Mucosa of descending colon (tissue), 3 donors: Measurements from ENCODE around the gene S100A2. TPM values are rescaled to one million over a fixed set of nuclear protein-coding genes. Genes with fewer than 3 reads are reported as not detected.

Experiments used
- ATAC-seq: fragments of 200-7000 bp; cut with Tn5 transposase; one replicate; pipeline ENCODE4 v1.9.1; 2020; ENCODE audit warnings: mild to moderate bottlenecking, moderate library complexity
- DNase-seq, 3 donors: peaks; one replicate each; pipeline ENCODE4 v3.0.0-alpha.2; 2020
- H3K36me3 ChIP-seq: fragments of 200-600 bp; one replicate; pipeline ENCODE4 v1.8.0; 2021; ENCODE audit warnings: low read depth, mild to moderate bottlenecking
- H3K4me1 ChIP-seq: fragments of 200-600 bp; one replicate; pipeline ENCODE4 v1.8.0; 2021; ENCODE audit warnings: low read depth, mild to moderate bottlenecking
- H3K4me3 ChIP-seq: fragments of 200-600 bp; one replicate; pipeline ENCODE4 v1.8.0; 2021; ENCODE audit warnings: mild to moderate bottlenecking
- H3K9me3 ChIP-seq: fragments of 200-600 bp; one replicate; pipeline ENCODE4 v1.8.0; 2021; ENCODE audit warnings: mild to moderate bottlenecking
- intact Hi-C, 2 donors: fragments of 100-400 bp; cut with DNase I in 1 of 2; cut with micrococcal nuclease in 1 of 2; formaldehyde crosslinking; loops; one replicate each; pipeline versions ENCODE4 v1.11.0 to v1.11.1; 2022; cut with DNase I, micrococcal nuclease
- total RNA-seq, 3 donors: library from RNA; stranded (reverse); fragmentation: NEBNext Ultra II Directional in 2 of 3; extraction: Animal tissue kit (Norgen Biotek cat#: 25700) in 2 of 3; gene quantifications; one replicate each; pipeline versions ENCODE4 v1.2.1 to v1.2.4, GENCODE V29; 2021 to 2023
- TF ChIP-seq, protein P1 (sequence below): fragments of 200-600 bp; IDR thresholded peaks from one replicate; pipeline ENCODE4 v1.8.0; 2022; ENCODE audit warnings: antibody characterized with exemption, mild to moderate bottlenecking
- donor health status: DM: no; HTN: no; CAD: no; lungs with moderate emphysema.
- donor health status: DM: no; HTN: no; CAD: no.
- donor health status: DM: no; HTN: yes; CAD: no.

The S100A2 gene
- total RNA-seq, 3 donors from 2014 or later, result 1.3 to 1.9 TPM; not detected in 1

DNA sequence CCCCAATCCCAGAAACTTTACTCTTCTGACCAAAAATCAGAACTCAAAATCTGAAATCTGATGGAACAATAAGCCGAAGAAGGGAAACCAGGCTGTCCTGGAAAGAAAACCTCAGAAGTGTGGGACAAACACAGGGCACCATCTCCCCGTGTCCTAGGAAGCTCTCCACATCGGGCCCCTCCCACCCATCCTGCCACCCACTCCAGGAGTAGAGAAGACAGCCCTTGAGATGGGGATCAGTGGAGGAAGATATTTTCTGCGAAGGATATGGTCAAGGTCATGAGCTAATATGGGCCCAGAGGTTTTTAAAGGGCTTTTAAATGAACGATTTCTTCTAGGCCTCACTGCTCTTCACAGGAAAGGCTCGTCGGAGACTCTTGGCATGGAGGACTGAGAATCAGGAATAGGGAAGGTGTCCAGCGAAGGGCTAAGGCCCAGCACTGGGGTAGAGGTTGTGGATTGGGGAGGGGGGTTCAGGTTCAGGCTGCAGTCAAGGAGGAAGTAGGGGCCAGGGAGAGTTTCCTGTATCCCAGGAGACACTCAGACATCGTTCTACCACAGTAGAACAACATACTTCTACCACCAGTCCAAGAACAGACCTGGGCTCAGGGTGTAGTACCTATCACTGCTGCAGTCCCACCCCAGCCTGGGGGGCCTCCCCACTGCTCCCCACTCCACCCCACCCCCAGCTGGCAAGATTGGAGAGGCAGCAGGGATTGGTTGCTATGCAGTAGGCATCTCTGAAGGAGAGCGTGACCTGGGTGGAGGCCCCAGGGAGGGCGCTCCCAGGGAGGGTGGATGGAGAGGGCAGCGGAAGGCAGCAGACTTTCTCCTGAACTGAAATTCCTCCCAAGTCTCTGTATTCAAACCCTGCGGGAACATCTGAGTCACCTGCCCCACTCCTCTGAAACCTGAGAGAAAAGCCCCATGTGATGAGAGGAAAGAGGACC is 23.7 kb downstream of the S100A2 start:
- Histone ChIP-seq H3K4me3 (no peak overlapping the region), H3K4me1 (peaks cover 39% of the 10 kb centered on the region), H3K9me3 (no peaks in the 10 kb centered on the region), H3K36me3 (no peaks in the 10 kb centered on the region)
- DNase-seq (no peak), ATAC-seq (no peak)
- TF ChIP-seq, protein P1, sequence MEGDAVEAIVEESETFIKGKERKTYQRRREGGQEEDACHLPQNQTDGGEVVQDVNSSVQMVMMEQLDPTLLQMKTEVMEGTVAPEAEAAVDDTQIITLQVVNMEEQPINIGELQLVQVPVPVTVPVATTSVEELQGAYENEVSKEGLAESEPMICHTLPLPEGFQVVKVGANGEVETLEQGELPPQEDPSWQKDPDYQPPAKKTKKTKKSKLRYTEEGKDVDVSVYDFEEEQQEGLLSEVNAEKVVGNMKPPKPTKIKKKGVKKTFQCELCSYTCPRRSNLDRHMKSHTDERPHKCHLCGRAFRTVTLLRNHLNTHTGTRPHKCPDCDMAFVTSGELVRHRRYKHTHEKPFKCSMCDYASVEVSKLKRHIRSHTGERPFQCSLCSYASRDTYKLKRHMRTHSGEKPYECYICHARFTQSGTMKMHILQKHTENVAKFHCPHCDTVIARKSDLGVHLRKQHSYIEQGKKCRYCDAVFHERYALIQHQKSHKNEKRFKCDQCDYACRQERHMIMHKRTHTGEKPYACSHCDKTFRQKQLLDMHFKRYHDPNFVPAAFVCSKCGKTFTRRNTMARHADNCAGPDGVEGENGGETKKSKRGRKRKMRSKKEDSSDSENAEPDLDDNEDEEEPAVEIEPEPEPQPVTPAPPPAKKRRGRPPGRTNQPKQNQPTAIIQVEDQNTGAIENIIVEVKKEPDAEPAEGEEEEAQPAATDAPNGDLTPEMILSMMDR, result no peak
- intact Hi-C loops, result no loop called here

DNA sequence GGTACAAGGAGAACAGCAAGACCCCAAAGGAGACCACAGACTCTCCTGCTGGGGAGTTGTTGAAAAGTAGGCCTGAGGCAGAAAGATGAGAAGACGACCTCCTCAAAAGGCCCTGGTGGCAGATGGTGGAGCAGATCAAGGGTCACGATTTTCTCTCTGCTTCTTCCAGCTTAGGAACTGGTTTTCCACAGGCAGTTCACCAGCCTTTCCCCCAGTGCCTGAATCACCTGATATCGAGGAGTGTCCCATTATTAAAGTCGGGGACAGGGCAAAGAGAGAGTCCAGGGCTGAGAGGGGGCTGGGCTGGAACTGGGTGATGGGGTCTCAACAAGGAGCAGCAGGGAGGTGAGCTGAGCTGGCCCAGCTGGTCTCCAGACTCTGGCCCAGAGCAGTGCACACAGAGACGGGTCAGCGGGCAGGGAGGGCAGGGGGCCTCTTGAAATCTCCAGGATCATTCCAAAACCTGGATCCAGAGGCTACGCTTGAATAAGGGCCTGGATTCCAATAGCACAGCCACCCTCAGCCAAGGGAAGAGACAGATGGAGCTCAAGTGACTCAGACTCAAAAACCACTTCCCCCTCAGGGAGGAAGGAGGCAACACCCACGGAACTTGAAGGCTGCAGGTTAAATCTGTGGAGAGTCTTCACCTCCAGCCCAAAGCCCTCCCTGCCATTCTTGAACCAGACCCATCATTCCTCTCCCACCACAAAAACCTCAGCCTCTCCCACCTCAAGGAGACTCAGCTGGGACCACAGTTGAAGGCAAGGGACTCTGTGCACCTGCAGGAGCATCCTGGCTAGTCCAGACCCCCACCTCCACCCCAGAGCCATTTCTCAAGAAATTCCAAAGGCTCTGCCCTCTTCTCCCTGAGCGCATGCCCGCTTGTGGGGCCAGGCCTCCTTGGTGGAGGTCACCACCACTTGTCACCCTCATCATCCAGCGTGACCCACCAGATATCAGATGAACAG is 25.0 kb downstream of the S100A2 start, which contains the start of gene S100A5:
S100A5 (minus strand) TSS at position 541 of the 968 bp plus-strand sequence. CDS start 743 bp downstream, outside the sequence.
- peaks cover 36% of the 10 kb centered on the region for H3K4me1 ChIP-seq
- ATAC-seq (no peak), DNase-seq (peak in 1 of 3 donors; percentile 40)
- no peak within 1 kb of the TSS for H3K4me3 ChIP-seq
- H3K36me3 ChIP-seq, result no peaks in the 10 kb centered on the region
- TF ChIP-seq, protein P1, result no peak
- no peaks in the 10 kb centered on the region for H3K9me3 ChIP-seq
- intact Hi-C loops, result no loop called here

DNA sequence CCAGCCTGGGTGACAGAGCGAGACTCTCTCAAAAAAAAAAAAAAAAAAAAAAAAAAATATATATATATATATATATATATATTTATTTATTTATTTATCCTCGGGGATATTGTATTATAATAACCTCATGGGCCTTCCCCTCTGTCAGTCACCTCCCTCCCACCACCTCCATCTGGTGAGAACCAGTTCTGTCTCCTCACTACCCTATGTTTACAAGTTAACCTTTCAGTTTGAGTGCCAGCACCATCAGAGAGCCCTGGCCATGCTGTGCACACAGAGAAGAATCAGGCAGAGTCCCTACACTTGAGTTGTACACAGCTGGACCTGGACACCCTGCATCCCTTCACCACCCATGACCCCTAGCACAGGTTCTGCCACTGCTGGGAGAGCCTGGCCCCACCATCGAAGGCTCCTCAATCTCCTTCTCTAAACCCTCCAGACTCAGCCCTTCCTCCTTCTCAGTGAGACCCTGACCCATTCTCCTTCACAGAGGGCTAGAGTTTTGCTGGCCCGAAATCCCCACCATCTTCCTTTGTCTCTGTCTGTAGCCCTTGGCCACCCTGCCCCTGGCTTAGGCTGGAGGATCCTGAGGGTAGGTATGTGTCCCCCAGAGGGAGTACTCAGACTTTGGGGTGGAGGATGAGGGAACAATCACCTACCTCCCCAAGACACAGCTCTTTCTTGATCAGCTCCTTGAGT is 26.1 kb downstream of the S100A2 start:
- H3K4me3 ChIP-seq, result no peak overlapping the region
- DNase-seq (no peak), ATAC-seq (no peak)
- H3K4me1 ChIP-seq, result peaks cover 31% of the 10 kb centered on the region
- intact Hi-C loops, result no loop called here
- TF ChIP-seq, protein P1, result no peak
- no peaks in the 10 kb centered on the region for H3K9me3 ChIP-seq
- no peaks in the 10 kb centered on the region for H3K36me3 ChIP-seq

DNA sequence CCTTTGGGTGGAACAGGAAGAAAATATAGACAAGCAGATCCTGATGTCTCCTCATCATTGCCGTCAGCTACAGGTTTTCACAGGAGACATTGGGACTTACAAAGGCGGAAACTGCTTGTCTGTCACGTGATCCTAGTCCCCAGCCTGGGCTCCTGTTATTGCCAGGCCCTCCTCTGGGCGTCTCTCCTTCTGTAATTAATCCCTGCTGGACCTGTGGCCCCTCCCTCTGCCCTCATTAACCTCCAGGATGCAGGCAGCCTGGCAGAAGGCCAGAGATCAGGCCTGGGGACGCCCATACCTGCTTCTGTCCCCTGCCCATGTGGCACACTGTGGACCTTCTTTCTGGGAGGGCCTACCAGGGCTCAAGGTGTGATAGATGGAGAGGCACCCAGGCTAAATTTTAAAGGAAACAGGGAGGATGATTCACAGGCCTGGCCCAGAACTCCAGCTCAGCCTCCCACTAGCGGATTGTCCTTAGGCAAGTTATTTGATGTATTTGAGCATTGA is 27.3 kb downstream of the S100A2 start:
- peak; percentile 90 for DNase-seq
- H3K9me3 ChIP-seq, result no peaks in the 10 kb centered on the region
- no peaks in the 10 kb centered on the region for H3K36me3 ChIP-seq
- no peak overlapping the region for H3K4me3 ChIP-seq
- peak; percentile 51 for ATAC-seq
- intact Hi-C loops, result no loop called here
- TF ChIP-seq, protein P1, result no peak
- H3K4me1 ChIP-seq, result peaks cover 36% of the 10 kb centered on the region

DNA sequence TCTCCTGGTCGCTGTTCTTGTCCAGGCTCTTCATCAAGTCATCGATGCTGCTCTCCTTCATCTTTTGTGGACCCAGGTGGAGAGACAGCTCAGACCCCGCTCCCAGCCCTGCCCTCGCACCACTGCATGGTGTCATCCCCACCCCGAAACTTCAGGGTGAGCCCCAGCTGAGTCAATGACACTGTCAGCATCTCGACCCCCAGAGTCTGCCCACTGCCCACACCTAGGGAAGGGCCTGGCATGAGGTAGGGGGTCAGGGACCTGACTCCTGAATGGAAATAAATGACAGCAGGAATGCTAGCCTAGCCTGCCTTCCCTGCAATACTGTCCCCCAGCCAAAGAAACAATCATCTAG is 28.3 kb downstream of the S100A2 start:
- no peak for ATAC-seq
- Histone ChIP-seq H3K36me3 (no peaks in the 10 kb centered on the region), H3K4me3 (no peak overlapping the region), H3K9me3 (no peaks in the 10 kb centered on the region), H3K4me1 (peaks cover 45% of the 10 kb centered on the region)
- intact Hi-C loops, result no loop called here
- peak in 2 of 3 donors; percentile 47 to 57 for DNase-seq
- TF ChIP-seq, protein P1, result no peak
